H9 (cell line): ENCODE results near the gene GNAO1. TPM values are rescaled to one million over a fixed set of nuclear protein-coding genes. Genes with fewer than 3 reads are reported as not detected.

ENCODE experiments used
- DNase-seq: peaks from one replicate; pipeline ENCODE4 v3.0.0-alpha.2; 2017
- H2AFZ ChIP-seq: one replicate; pipeline ENCODE4 v1.6.1; 2013; ENCODE audit warnings: mild to moderate bottlenecking, low read length, control low read depth, moderate library complexity
- H2AK5ac ChIP-seq: 2 replicates; pipeline ENCODE4 v1.6.1; 2013; ENCODE audit warnings: low read length, control low read depth, mixed read lengths; ENCODE audit not compliant: insufficient read length
- H2BK120ac ChIP-seq: one replicate; pipeline ENCODE4 v1.6.1; 2013; ENCODE audit warnings: low read depth, mild to moderate bottlenecking, low read length, control low read depth, inconsistent platforms; ENCODE audit not compliant: poor library complexity, severe bottlenecking
- H2BK12ac ChIP-seq: 2 replicates; pipeline ENCODE4 v1.6.1; 2013; ENCODE audit warnings: low read length, control low read depth, mixed read lengths, low read depth; ENCODE audit not compliant: insufficient read length
- H2BK15ac ChIP-seq: 2 replicates; pipeline ENCODE4 v1.6.1; 2013; ENCODE audit warnings: low read depth, low read length, control low read depth
- H2BK20ac ChIP-seq: one replicate; pipeline ENCODE4 v1.6.1; 2013; ENCODE audit warnings: low read depth, mild to moderate bottlenecking, low read length, control low read depth, inconsistent platforms; ENCODE audit not compliant: poor library complexity, severe bottlenecking
- H2BK5ac ChIP-seq: 2 replicates; pipeline ENCODE4 v1.6.1; 2013; ENCODE audit warnings: low read length, control low read depth, mixed read lengths; ENCODE audit not compliant: insufficient read length
- H3K14ac ChIP-seq: 2 replicates; pipeline ENCODE4 v1.6.1; 2013; ENCODE audit warnings: low read length, control low read depth; ENCODE audit not compliant: insufficient read depth
- H3K18ac ChIP-seq: 2 replicates; pipeline ENCODE4 v1.6.1; 2013; ENCODE audit warnings: low read depth, mild to moderate bottlenecking, mixed read lengths, low read length, control low read depth; ENCODE audit not compliant: insufficient read length
- H3K23ac ChIP-seq: 2 replicates; pipeline ENCODE4 v1.6.1; 2013; ENCODE audit warnings: low read length, control low read depth, mixed read lengths, low read depth; ENCODE audit not compliant: insufficient read length
- H3K23me2 ChIP-seq: 2 replicates; pipeline ENCODE4 v1.6.1; 2013; ENCODE audit warnings: low read depth, mild to moderate bottlenecking, mixed read lengths, low read length, control low read depth; ENCODE audit not compliant: insufficient read length, poor library complexity, severe bottlenecking
- H3K27ac ChIP-seq: 2 replicates; pipeline ENCODE4 v1.5.1; 2013; ENCODE audit warnings: low read length, control low read depth, mixed read lengths, low read depth; ENCODE audit not compliant: insufficient read length
- H3K27me3 ChIP-seq: 2 replicates; pipeline ENCODE4 v1.6.1; 2013; ENCODE audit warnings: low read length, control low read depth, inconsistent platforms; ENCODE audit not compliant: insufficient read depth
- H3K4ac ChIP-seq: 2 replicates; pipeline ENCODE4 v1.6.1; 2013; ENCODE audit warnings: low read depth, mild to moderate bottlenecking, control low read depth, inconsistent platforms, low read length, moderate library complexity
- H3K4me1 ChIP-seq: 2 replicates; pipeline ENCODE4 v1.6.1; 2013; ENCODE audit warnings: low read length, control low read depth, inconsistent platforms; ENCODE audit not compliant: insufficient read depth
- H3K4me2 ChIP-seq: 2 replicates; pipeline ENCODE4 v1.6.1; 2013; ENCODE audit warnings: low read length, control low read depth, mixed read lengths; ENCODE audit not compliant: insufficient read length, insufficient read depth
- H3K56ac ChIP-seq: 2 replicates; pipeline ENCODE4 v1.6.1; 2013; ENCODE audit warnings: low read depth, mild to moderate bottlenecking, mixed read lengths, low read length, control low read depth; ENCODE audit not compliant: insufficient read length
- H3K79me1 ChIP-seq: 2 replicates; pipeline ENCODE4 v1.6.1; 2013; ENCODE audit warnings: low read depth, mild to moderate bottlenecking, moderate library complexity, low read length, control low read depth, inconsistent platforms; ENCODE audit not compliant: insufficient read depth, poor library complexity, severe bottlenecking
- H3K79me2 ChIP-seq: 2 replicates; pipeline ENCODE4 v1.6.1; 2013; ENCODE audit warnings: low read length, control low read depth, inconsistent platforms; ENCODE audit not compliant: insufficient read depth
- H3K9ac ChIP-seq: 2 replicates; pipeline ENCODE4 v1.6.1; 2013; ENCODE audit warnings: low read length, control low read depth, mixed read lengths; ENCODE audit not compliant: insufficient read length; ENCODE audit errors: extremely low read depth
- H3K9me3 ChIP-seq: one replicate; pipeline ENCODE4 v1.6.1; 2013; ENCODE audit warnings: low read depth, low read length, inconsistent platforms; ENCODE audit not compliant: control insufficient read depth
- H3T11ph ChIP-seq: one replicate; pipeline ENCODE4 v1.6.1; 2013; ENCODE audit warnings: mild to moderate bottlenecking, low read length, control low read depth, inconsistent platforms
- H4K20me1 ChIP-seq: one replicate; pipeline ENCODE4 v1.6.1; 2013; ENCODE audit not compliant: control insufficient read depth, insufficient read length, insufficient read depth
- H4K5ac ChIP-seq: 2 replicates; pipeline ENCODE4 v1.6.1; 2013; ENCODE audit warnings: low read depth, mild to moderate bottlenecking, mixed read lengths, low read length, control low read depth; ENCODE audit not compliant: insufficient read length
- H4K8ac ChIP-seq: replicated peaks from 2 replicates; pipeline ENCODE4 v1.6.1; 2013; ENCODE audit warnings: low read length, control low read depth, mixed read lengths, low read depth; ENCODE audit not compliant: insufficient read length
- H4K91ac ChIP-seq: 2 replicates; pipeline ENCODE4 v1.6.1; 2013; ENCODE audit warnings: low read depth, mild to moderate bottlenecking, moderate library complexity, mixed read lengths, low read length, control low read depth; ENCODE audit not compliant: insufficient read length
- H3K27ac Mint-ChIP-seq, 3 experiments: 2 replicates in 2 of 3; 3 replicates in 1 of 3; pipeline ENCODE4 v1.8.0; 2020 to 2021; ENCODE audit warnings: mixed read lengths in 3 of 3, mild to moderate bottlenecking in 1 of 3, moderate library complexity in 1 of 3
- H3K27me3 Mint-ChIP-seq: 2 replicates; pipeline ENCODE4 v1.8.0; 2021; ENCODE audit warnings: low read depth, mild to moderate bottlenecking, moderate library complexity, mixed read lengths
- H3K36me3 Mint-ChIP-seq, 3 experiments: 2 replicates in 2 of 3; 3 replicates in 1 of 3; pipeline ENCODE4 v1.8.0; 2020 to 2021; ENCODE audit warnings: low read depth in 3 of 3, mixed read lengths in 3 of 3; ENCODE audit not compliant: insufficient read depth in 1 of 3
- H3K4me1 Mint-ChIP-seq, 2 experiments: 2 replicates each; pipeline ENCODE4 v1.8.0; 2020; ENCODE audit warnings: mixed read lengths in 2 of 2
- H3K4me3 Mint-ChIP-seq, 2 experiments: 2 replicates in 1 of 2; 3 replicates in 1 of 2; pipeline ENCODE4 v1.8.0; 2020 to 2021; ENCODE audit warnings: mild to moderate bottlenecking in 2 of 2, mixed read lengths in 2 of 2, moderate library complexity in 1 of 2
- H3K9me3 Mint-ChIP-seq, 2 experiments: 2 replicates in 1 of 2; 3 replicates in 1 of 2; pipeline ENCODE4 v1.8.0; 2020; ENCODE audit warnings: mild to moderate bottlenecking in 2 of 2, mixed read lengths in 2 of 2, moderate library complexity in 1 of 2
- CTCF ChIP-seq: fragments of 200-600 bp; sonication (generic); conservative IDR thresholded peaks from 3 replicates; pipeline ENCODE4 v1.8.0; 2021; ENCODE audit warnings: antibody characterized with exemption, mild to moderate bottlenecking
- WGBS: extraction: QIAGEN DNeasy Blood & Tissue Kit; methylation state at CpG from one replicate; pipeline ENCODE4 v1.1.7; 2013; ENCODE audit warnings: missing lambda C conversion rate, low lambda C conversion rate, mixed read lengths; ENCODE audit not compliant: insufficient read length; ENCODE audit errors: extremely low coverage; 5-methylcytosine and 5-hydroxymethylcytosine counted together
- total RNA-seq: library from RNA; stranded (reverse); gene quantifications from 2 replicates; pipeline ENCODE4 v1.2.1, GENCODE V29; 2021

The GNAO1 gene
- total RNA-seq, 1 experiment from 2014 or later, result 16.9 TPM

DNA sequence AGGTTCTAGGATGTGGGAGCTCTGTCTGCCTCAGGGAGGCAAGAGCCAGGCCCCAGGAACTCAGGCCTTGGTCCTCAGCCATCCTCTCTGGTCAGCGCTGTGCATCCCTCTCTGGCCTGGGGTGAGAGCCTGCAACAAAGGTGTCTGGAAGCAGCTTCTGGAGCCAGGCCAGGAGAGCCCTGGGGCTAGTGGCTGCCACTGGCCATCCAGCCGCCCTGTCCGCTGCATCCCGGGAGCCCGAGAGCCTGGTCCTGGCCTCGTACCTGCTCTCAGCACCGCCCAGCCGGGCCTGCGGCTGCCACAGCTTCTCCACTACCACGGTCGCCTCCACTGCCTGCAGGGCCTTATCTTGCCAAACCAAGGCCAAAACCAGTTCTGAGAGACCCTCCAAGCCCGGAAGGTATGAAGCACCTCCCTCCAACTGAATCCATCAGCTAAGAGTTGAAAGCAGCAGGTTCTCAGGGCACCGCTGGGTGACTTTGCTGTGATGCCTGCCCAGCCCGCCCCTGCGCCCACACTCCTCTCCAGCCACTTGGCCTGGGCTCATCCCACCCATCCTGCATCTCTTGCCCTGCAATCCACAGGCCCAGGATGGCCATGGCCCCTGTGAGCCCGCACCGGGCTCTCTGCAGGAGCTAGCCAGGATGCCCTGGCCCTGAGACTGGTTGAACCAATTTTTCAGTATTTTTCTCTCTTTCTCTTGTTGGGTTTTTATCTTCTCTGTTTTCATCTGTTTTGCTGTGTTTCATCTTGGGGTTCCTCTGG is 148.3 kb downstream of the GNAO1 start:
- Histone ChIP-seq H3K23ac (no peak overlapping the region), H3K56ac (no peak overlapping the region), H3K23me2 (peaks cover 5% of the 10 kb centered on the region), H4K91ac (no peak overlapping the region), H2BK12ac (no peak overlapping the region), H2AFZ (no peak overlapping the region), H2AK5ac (no peak overlapping the region), H2BK15ac (no peak overlapping the region), H3K4me1 (no peaks in the 10 kb centered on the region), H4K5ac (no peak overlapping the region), H3K9me3 (no peaks in the 10 kb centered on the region), H3K4me2 (no peak overlapping the region), H2BK5ac (no peak overlapping the region), H3K27ac (no peak overlapping the region), H2BK120ac (no peak overlapping the region), H3K18ac (no peak overlapping the region), H3K14ac (no peak overlapping the region), H3K27me3 (no peaks in the 10 kb centered on the region), H3T11ph (no peak overlapping the region), H4K20me1 (no peaks in the 10 kb centered on the region), H3K9ac (no peak overlapping the region), H3K4ac (no peak overlapping the region), H4K8ac (no peak overlapping the region), H3K79me1 (no peaks in the 10 kb centered on the region), H2BK20ac (no peak overlapping the region), H3K79me2 (no peaks in the 10 kb centered on the region)
- Mint-ChIP-seq H3K9me3 (no peaks in the 10 kb centered on the region), H3K27me3 (no peaks in the 10 kb centered on the region), H3K4me3 (no peak overlapping the region), H3K4me1 (no peaks in the 10 kb centered on the region), H3K27ac (peak overlapping the region in 1 of 3 experiments; percentile 62; a peak in 1 of 7 replicates), H3K36me3 (peaks cover 0 to 3% (median 0%) of the 10 kb centered on the region in 3 experiments; a peak in 4 of 7 replicates)
- TF ChIP-seq CTCF, result no peak
- DNase-seq, result no peak
- WGBS, result no CpG with 5 or more reads among the region's 17 CpGs
